ENCODE measurements around the gene DYNC1LI1. TPM values are rescaled to one million over a fixed set of nuclear protein-coding genes. Genes with fewer than 3 reads are reported as not detected.

DYNC1LI1 gene
- total and polyA plus RNA-seq, 2 experiments from 2014 or later = 45.1 to 48.0 TPM

- TF ChIP-seq REST (IDR thresholded peaks at IDR 0.05; ENCODE audit: unreplicated experiment) = no peak
- TF ChIP-seq JUNB (IDR thresholded peaks at IDR 0.05; ENCODE audit: unreplicated experiment) = no peak
- TF ChIP-seq ZNF331 (CRISPR knock-in tag; IDR thresholded peaks at IDR 0.05; ENCODE audit: low read depth) = no peak
- no peak for TF ChIP-seq EZH2phosphoT487 (IDR thresholded peaks at IDR 0.05; ENCODE audit: unreplicated experiment)
These were observed 7.2 kb upstream of the DYNC1LI1 start (continued) for GRCh38 chr3:32577581-32578556.

- no peaks in the 10 kb centered on the region for H3K36me3 ChIP-seq (ENCODE audit: insufficient read depth)
- Mint-ChIP-seq H3K27ac (no peak overlapping the region), H3K36me3 (ENCODE audit: low read depth) (no peaks in the 10 kb centered on the region), H3K4me3 (no peak overlapping the region), H3K9me3 (no peaks in the 10 kb centered on the region; the same call in 2 of the 3 replicates), H3K4me1 (peaks cover 9% of the 10 kb centered on the region), H3K27me3 (ENCODE audit: insufficient read depth, low read depth, poor library complexity) (no peaks in the 10 kb centered on the region)
- H3K27me3 ChIP-seq (ENCODE audit: insufficient read depth) = no peaks in the 10 kb centered on the region
- H4K20me1 ChIP-seq (replicated peaks; ENCODE audit: insufficient read depth) = peaks cover under 1% of the 10 kb centered on the region; the same call in 1 of the 2 replicates
- peaks cover 10% of the 10 kb centered on the region for H3K79me2 ChIP-seq (replicated peaks; ENCODE audit: insufficient read depth)
- no peak overlapping the region for H2AFZ ChIP-seq
- H3K27ac ChIP-seq (ENCODE audit: low read depth) = no peak overlapping the region
- DNase-seq (ENCODE audit: low spot score) (no peak), ATAC-seq (no peak)
- no peak overlapping the region for H3K4me2 ChIP-seq
- peaks cover 6% of the 10 kb centered on the region for H3K4me1 ChIP-seq (ENCODE audit: insufficient read depth)
- H3K9me2 ChIP-seq (ENCODE audit: insufficient read depth) = 0 out of 2 replicates have a peak, but pooled peaks cover 6% of the 10 kb centered on the region
- peaks cover 1% of the 10 kb centered on the region; the same call in 1 of the 2 replicates for H3F3A ChIP-seq (replicated peaks; ENCODE audit: low read depth)
- H3K4me3 ChIP-seq = no peak overlapping the region
- TF ChIP-seq ZNF114 (CRISPR knock-in tag; IDR thresholded peaks at IDR 0.05) = no peak
- no peak for TF ChIP-seq ETS1 (IDR thresholded peaks at IDR 0.05)
- TF ChIP-seq NANOG (IDR thresholded peaks at IDR 0.05; ENCODE audit: borderline replicate concordance) = no peak
- TF ChIP-seq CTCF (conservative IDR thresholded peaks at IDR 0.05; ENCODE audit: low read depth in 2 of 2) = no peak
- no peak for TF ChIP-seq CREB1 (CRISPR knock-in tag; IDR thresholded peaks at IDR 0.05; ENCODE audit: low read depth)
- TF ChIP-seq REST (IDR thresholded peaks at IDR 0.05; ENCODE audit: unreplicated experiment) = no peak
- TF ChIP-seq STAT1 (IDR thresholded peaks at IDR 0.05; ENCODE audit: unreplicated experiment) = no peak
- no peak for TF ChIP-seq EZH2phosphoT487 (IDR thresholded peaks at IDR 0.05; ENCODE audit: unreplicated experiment)
- TF ChIP-seq POLR2AphosphoS5 (IDR thresholded peaks at IDR 0.05; ENCODE audit: low read depth) = no peak
- TF ChIP-seq JUNB (IDR thresholded peaks at IDR 0.05; ENCODE audit: unreplicated experiment) = no peak
These were observed 6.5 kb upstream of the DYNC1LI1 start for GRCh38 chr3:32577174-32577573.

All from GM23338 (cell line).